Parathyroid adenoma (tissue), 2 donors: ENCODE measurements around the gene TRMT10B.
A peak's percentile ranks its signal among the peaks of the same experiment; 100 is the strongest.

Experiments
- H2AFZ ChIP-seq: fragments of 300-600 bp; sonication (generic); one replicate; pipeline ENCODE4 v1.7.0; 2017; ENCODE audit warnings: antibody characterized with exemption, mild to moderate bottlenecking
- H3K27ac ChIP-seq: fragments of 300-600 bp; sonication (generic); one replicate; pipeline ENCODE4 v1.7.0; 2017
- H3K27me3 ChIP-seq: fragments of 300-600 bp; sonication (generic); one replicate; pipeline ENCODE4 v1.7.0; 2017; ENCODE audit warnings: low read length; ENCODE audit not compliant: control insufficient read depth, insufficient read depth
- H3K36me3 ChIP-seq: fragments of 300-600 bp; sonication (generic); one replicate; pipeline ENCODE4 v1.7.0; 2017; ENCODE audit warnings: low read length; ENCODE audit not compliant: control insufficient read depth, insufficient read depth
- H3K4me1 ChIP-seq: fragments of 300-600 bp; sonication (generic); one replicate; pipeline ENCODE4 v1.7.0; 2017; ENCODE audit warnings: control low read depth
- H3K4me2 ChIP-seq: fragments of 300-600 bp; sonication (generic); one replicate; pipeline ENCODE4 v1.7.0; 2017; ENCODE audit warnings: low read length
- H3K4me3 ChIP-seq: fragments of 300-600 bp; sonication (generic); one replicate; pipeline ENCODE4 v1.7.0; 2017; ENCODE audit warnings: low read depth, low read length
- H3K79me2 ChIP-seq: fragments of 300-600 bp; sonication (generic); one replicate; pipeline ENCODE4 v1.7.0; 2017; ENCODE audit warnings: control low read depth
- H3K9ac ChIP-seq: fragments of 300-600 bp; sonication (generic); one replicate; pipeline ENCODE4 v1.7.0; 2017; ENCODE audit warnings: mild to moderate bottlenecking
- H3K9me3 ChIP-seq: fragments of 300-600 bp; sonication (generic); one replicate; pipeline ENCODE4 v1.7.0; 2017; ENCODE audit warnings: low read length; ENCODE audit not compliant: control insufficient read depth
- CTCF ChIP-seq: fragments of 300-600 bp; sonication (generic); IDR thresholded peaks from one replicate; pipeline ENCODE4 v1.7.0; 2017; ENCODE audit warnings: antibody characterized with exemption, mild to moderate bottlenecking
- donor health status: primary hyperparathyroidism.

The TRMT10B gene

GRCh38 chr9:37753489-37754190 is at the start of gene TRMT10B:
Gene TRMT10B (plus strand): TSS chr9:37753805. CDS start chr9:37761932, 8,127 bp downstream.
- Histone ChIP-seq H2AFZ (peak within 1 kb of the TSS; percentile 92), H3K79me2 (peaks cover 3% of the 10 kb centered on the region), H3K9me3 (no peaks in the 10 kb centered on the region), H3K4me2 (peak within 1 kb of the TSS; percentile 72), H3K27ac (no peak within 1 kb of the TSS), H3K4me3 (peak within 1 kb of the TSS; percentile 58), H3K36me3 (no peaks in the 10 kb centered on the region), H3K27me3 (no peaks in the 10 kb centered on the region), H3K4me1 (no peaks in the 10 kb centered on the region), H3K9ac (no peak within 1 kb of the TSS)
- no peak for TF ChIP-seq CTCF

GRCh38 chr9:37705787-37706186 is 47.8 kb upstream of the TRMT10B start:
- H3K36me3 ChIP-seq, result no peaks in the 10 kb centered on the region
- H3K4me2 ChIP-seq, result no peak overlapping the region
- TF ChIP-seq CTCF, result no peak
- no peaks in the 10 kb centered on the region for H3K4me1 ChIP-seq
- no peaks in the 10 kb centered on the region for H3K9me3 ChIP-seq
- no peaks in the 10 kb centered on the region for H3K79me2 ChIP-seq
- no peak overlapping the region for H3K9ac ChIP-seq
- H3K27me3 ChIP-seq, result no peaks in the 10 kb centered on the region
- H3K4me3 ChIP-seq, result no peak overlapping the region
- H3K27ac ChIP-seq, result no peak overlapping the region
- no peak overlapping the region for H2AFZ ChIP-seq

- Histone ChIP-seq H3K27ac (no peak overlapping the region), H3K36me3 (no peaks in the 10 kb centered on the region), H3K79me2 (no peaks in the 10 kb centered on the region), H3K4me3 (no peak overlapping the region), H3K9me3 (no peaks in the 10 kb centered on the region), H3K9ac (no peak overlapping the region), H3K27me3 (no peaks in the 10 kb centered on the region), H2AFZ (no peak overlapping the region), H3K4me2 (no peak overlapping the region), H3K4me1 (no peaks in the 10 kb centered on the region)
- TF ChIP-seq CTCF, result no peak
Observed at GRCh38 chr9:37706290-37706689, 47.3 kb upstream of the TRMT10B start.

GRCh38 chr9:37707748-37708147 is 45.9 kb upstream of the TRMT10B start:
- Histone ChIP-seq H3K27me3 (no peaks in the 10 kb centered on the region), H3K9ac (no peak overlapping the region), H3K4me1 (no peaks in the 10 kb centered on the region), H3K79me2 (no peaks in the 10 kb centered on the region), H3K4me3 (no peak overlapping the region), H3K4me2 (no peak overlapping the region), H2AFZ (no peak overlapping the region), H3K27ac (no peak overlapping the region), H3K9me3 (no peaks in the 10 kb centered on the region), H3K36me3 (no peaks in the 10 kb centered on the region)
- TF ChIP-seq CTCF, result no peak

GRCh38 chr9:37710046-37710445 is 43.6 kb upstream of the TRMT10B start:
- H3K9ac ChIP-seq, result no peak overlapping the region
- H2AFZ ChIP-seq, result no peak overlapping the region
- no peak for TF ChIP-seq CTCF
- H3K9me3 ChIP-seq, result no peaks in the 10 kb centered on the region
- H3K36me3 ChIP-seq, result no peaks in the 10 kb centered on the region
- H3K4me3 ChIP-seq, result no peak overlapping the region
- H3K4me2 ChIP-seq, result no peak overlapping the region
- H3K27me3 ChIP-seq, result no peaks in the 10 kb centered on the region
- H3K27ac ChIP-seq, result no peak overlapping the region
- H3K4me1 ChIP-seq, result no peaks in the 10 kb centered on the region
- no peaks in the 10 kb centered on the region for H3K79me2 ChIP-seq
